K562 (cell line): Measurements from ENCODE around the gene DYNC1H1. TPM values are rescaled to one million over a fixed set of nuclear protein-coding genes. Genes with fewer than 3 reads are reported as not detected.

ENCODE experiments used
- ATAC-seq: fragments of 200-7000 bp; cut with Tn5 transposase; 3 replicates; pipeline ENCODE4 v1.9.1; 2020; ENCODE audit warnings: moderate library complexity
- BruUV-seq: library from RNA; stranded (reverse); fragments of 400-500 nt; replicated peaks from 2 replicates; lab custom pipeline; 2021; lab: Mats Ljungman, UMichigan
- CTCF ChIA-PET: fragments of 300-600 bp; formaldehyde crosslinking; extraction: SDS; loops from one replicate; lab custom pipeline; 2021; ENCODE audit warnings: low intra/inter-chr PET ratio; lab: Yijun Ruan, JAX
- POLR2A ChIA-PET: fragments of 300-600, 350-650 bp; sonication (Branson Sonifier 250); formaldehyde crosslinking; extraction: SDS; loops from one replicate; lab custom pipeline; 2021; ENCODE audit warnings: antibody characterized with exemption, inconsistent platforms; lab: Yijun Ruan, JAX
- DNase-seq, 4 experiments: peaks; one replicate each; pipeline versions ENCODE4 v3.0.0 to v3.0.0-alpha.2; 2011 to 2018; ENCODE audit warnings: low spot score in 3 of 4, mixed read lengths in 3 of 4; ENCODE audit errors: extremely low read depth in 1 of 4
- FAIRE-seq: peaks from 2 replicates; lab custom pipeline; 2011; peaks lifted over from hg19 to GRCh38; lab: Jason Lieb, UNC
- H2AFZ ChIP-seq: 2 replicates; pipeline ENCODE4 v1.6.0; 2011; ENCODE audit warnings: low read depth, low read length, control low read depth, inconsistent platforms
- H3K27ac ChIP-seq: fragments of 200-600 bp; 3 replicates; pipeline ENCODE4 v1.8.0; 2011; ENCODE audit warnings: low read depth, mild to moderate bottlenecking, control low read depth, inconsistent platforms, low read length, moderate library complexity, mixed read lengths; ENCODE audit errors: extremely low read depth
- H3K27me3 ChIP-seq, 2 experiments: fragments of 300-600 bp in 1 of 2; 2 replicates in 1 of 2; 3 replicates in 1 of 2; pipeline versions ENCODE4 v1.6.0 to v1.8.0; 2011; ENCODE audit warnings: inconsistent platforms in 2 of 2, low read length in 2 of 2, mild to moderate bottlenecking in 1 of 2, mixed read lengths in 1 of 2, moderate library complexity in 1 of 2; ENCODE audit not compliant: control insufficient read depth in 2 of 2, insufficient read depth in 2 of 2
- H3K36me3 ChIP-seq: fragments of 300-600 bp; 3 replicates; pipeline ENCODE4 v1.8.0; 2011; ENCODE audit warnings: mild to moderate bottlenecking, low read length, inconsistent platforms; ENCODE audit not compliant: control insufficient read depth, insufficient read depth
- H3K4me1 ChIP-seq, 2 experiments: fragments of 200-600 bp in 1 of 2; replicated peaks in 1 of 2; 2 replicates in 1 of 2; 3 replicates in 1 of 2; pipeline versions ENCODE4 v1.5.1 to v1.8.0; 2011; ENCODE audit warnings: inconsistent platforms in 2 of 2, low read length in 2 of 2, mild to moderate bottlenecking in 1 of 2, mixed read lengths in 1 of 2, moderate library complexity in 1 of 2; ENCODE audit not compliant: control insufficient read depth in 2 of 2, insufficient read depth in 2 of 2
- H3K4me2 ChIP-seq: 2 replicates; pipeline ENCODE4 v1.6.1; 2011; ENCODE audit warnings: low read length, control low read depth, inconsistent platforms, mixed read lengths; ENCODE audit not compliant: insufficient read depth
- H3K4me3 ChIP-seq: fragments of 200-600 bp; sonication (generic), shearing (Covaris generic); 2 replicates; pipeline ENCODE4 v1.5.1; 2016; ENCODE audit warnings: control low read depth, inconsistent platforms
- H3K79me2 ChIP-seq: fragments of 200-600 bp; 3 replicates; pipeline ENCODE4 v1.8.0; 2011; ENCODE audit warnings: low read length, inconsistent platforms; ENCODE audit not compliant: control insufficient read depth, insufficient read depth
- H3K9ac ChIP-seq, 2 experiments: 2 replicates each; pipeline versions ENCODE4 v1.6.0 to v1.6.1; 2011; ENCODE audit warnings: low read depth in 2 of 2, low read length in 2 of 2, control low read depth in 1 of 2, inconsistent platforms in 1 of 2, mild to moderate bottlenecking in 1 of 2, mixed read lengths in 1 of 2; ENCODE audit not compliant: insufficient read depth in 1 of 2
- H3K9me1 ChIP-seq: one replicate; pipeline ENCODE4 v1.6.0; 2011; ENCODE audit warnings: inconsistent platforms, mild to moderate bottlenecking, low read length, moderate library complexity; ENCODE audit not compliant: control insufficient read depth, insufficient read depth
- H3K9me3 ChIP-seq: replicated peaks from 2 replicates; pipeline ENCODE4 v1.5.1; 2011; ENCODE audit warnings: low read depth, low read length, inconsistent platforms; ENCODE audit not compliant: control insufficient read depth, insufficient read depth
- H4K20me1 ChIP-seq: replicated peaks from 2 replicates; pipeline ENCODE4 v1.6.1; 2011; ENCODE audit warnings: low read length, inconsistent platforms, mixed read lengths; ENCODE audit not compliant: control insufficient read depth, insufficient read depth
- NCOR1 ChIP-seq: fragments of 450-650 bp; IDR thresholded peaks from 2 replicates; pipeline ENCODE4 v1.6.1; 2016; ENCODE audit warnings: mild to moderate bottlenecking, moderate library complexity
- TAL1 ChIP-seq: fragments of 450-650 bp; IDR thresholded peaks from 2 replicates; pipeline ENCODE4 v1.6.1; 2016; ENCODE audit warnings: mild to moderate bottlenecking
- TCF3 ChIP-seq: sonication (generic); formaldehyde crosslinking; IDR thresholded peaks from 2 replicates; pipeline ENCODE4 v1.4.0; 2020; ENCODE audit warnings: mild to moderate bottlenecking, missing genetic modification reagents
- TEAD1 ChIP-seq, 2 experiments: fragments of 450-650 bp in 1 of 2; sonication (generic) in 1 of 2; formaldehyde crosslinking; IDR thresholded peaks; 2 replicates each; pipeline versions ENCODE4 v1.4.0 to v1.8.0; 2020 to 2022; ENCODE audit warnings: mild to moderate bottlenecking in 2 of 2, missing genetic modification reagents in 1 of 2
- U2AF1 ChIP-seq: fragments of 200-400 bp; formaldehyde crosslinking; optimal IDR thresholded peaks from 2 replicates; pipeline ENCODE3; 2017; ENCODE audit warnings: mild to moderate bottlenecking, low read depth, low read length, moderate library complexity
- ZNF124 ChIP-seq: sonication (generic); formaldehyde crosslinking; IDR thresholded peaks from 2 replicates; pipeline ENCODE4 v1.8.1; 2022; ENCODE audit warnings: missing genetic modification reagents
- ZNF217 ChIP-seq: sonication (generic); formaldehyde crosslinking; IDR thresholded peaks from 2 replicates; pipeline ENCODE4 v1.8.0; 2022; ENCODE audit warnings: mild to moderate bottlenecking, missing genetic modification reagents
- WGBS: fragments of 100-300 bp; shearing (Covaris generic); methylation state at CpG from one replicate; pipeline ENCODE4 v1.1.6; 2016; ENCODE audit warnings: low coverage, mixed read lengths; ENCODE audit not compliant: insufficient coverage; ENCODE audit errors: missing lambda C conversion rate; 5-methylcytosine and 5-hydroxymethylcytosine counted together
- in situ Hi-C: fragments of 300-500 bp; cut with MboI; formaldehyde crosslinking; loops from 4 replicates; pipeline ENCODE4 v1.15.0; 2018; ENCODE audit warnings: inconsistent platforms, mixed read lengths
- intact Hi-C: fragments of 100-400 bp; cut with micrococcal nuclease; formaldehyde crosslinking; loops from 2 replicates; pipeline ENCODE4 v1.14.2; 2022
- polyA plus RNA-seq, 8 experiments: library from polyadenylated mRNA; depleted of rRNA in 4 of 8; stranded (reverse) in 5 of 8; unstranded in 3 of 8; fragments of >200 nt; fragmentation: Nextera tagmentation in 2 of 8; fragmentation: Illumina TruSeq in 1 of 8; extraction: Ambion mirVana in 2 of 8; extraction: Trizol in 1 of 8; gene quantifications; 2 replicates each; pipeline versions ENCODE4 v1.2.1 to v1.2.3, GENCODE V29; 2011 to 2014; ENCODE audit warnings: inconsistent platforms in 1 of 8, missing spikeins in 1 of 8
- total RNA-seq, 7 experiments: library from RNA; depleted of rRNA in 6 of 7; stranded (reverse); fragments of >200 nt in 6 of 7; fragmentation: Illumina TruSeq in 2 of 7; extraction: Trizol in 2 of 7; gene quantifications; 2 replicates each; pipeline versions ENCODE4 v1.2.1 to v1.2.3, GENCODE V29; 2011 to 2021; ENCODE audit warnings: low replicate concordance in 1 of 7
- TF ChIP-seq, protein P1 (sequence below): fragments of 450-650 bp; IDR thresholded peaks from 2 replicates; pipeline ENCODE4 v1.6.1; 2016; ENCODE audit warnings: mild to moderate bottlenecking
- TF ChIP-seq, protein P2 (sequence below): sonication (generic); formaldehyde crosslinking; IDR thresholded peaks from 2 replicates; pipeline ENCODE4 v1.8.1; 2022; ENCODE audit warnings: missing genetic modification reagents
- TF ChIP-seq, protein P3 (sequence below): sonication (generic); formaldehyde crosslinking; IDR thresholded peaks from 2 replicates; pipeline ENCODE4 v1.9.0; 2022; ENCODE audit warnings: mild to moderate bottlenecking, missing genetic modification reagents

Gene DYNC1H1
- total and polyA plus RNA-seq, 9 of the 15 experiments (the other 6 are each of a cell fraction or from before 2014, with no cell fraction given): 31.9 to 335 (median 115) TPM

DNA sequence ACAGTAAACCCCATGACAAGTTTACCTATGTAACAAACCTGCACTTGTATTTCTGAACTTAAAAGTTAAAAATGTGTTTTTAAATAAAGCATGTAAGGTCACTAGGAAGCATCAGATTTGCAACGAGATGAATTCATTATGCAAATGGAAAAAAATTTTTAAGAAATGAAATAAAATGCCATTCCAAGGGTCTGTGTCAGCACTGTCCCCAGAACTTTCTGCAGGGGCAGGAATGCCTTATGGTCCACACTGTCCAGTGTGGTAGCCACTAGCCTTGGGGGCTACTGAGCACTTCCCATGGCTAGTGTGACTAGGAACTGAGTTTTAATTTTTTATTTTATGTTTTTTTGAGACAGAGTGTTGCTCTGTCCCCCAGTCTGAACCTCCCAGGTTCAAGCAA lies 73.3 kb downstream of the DYNC1H1 start (continued):
- TF ChIP-seq, protein P1, sequence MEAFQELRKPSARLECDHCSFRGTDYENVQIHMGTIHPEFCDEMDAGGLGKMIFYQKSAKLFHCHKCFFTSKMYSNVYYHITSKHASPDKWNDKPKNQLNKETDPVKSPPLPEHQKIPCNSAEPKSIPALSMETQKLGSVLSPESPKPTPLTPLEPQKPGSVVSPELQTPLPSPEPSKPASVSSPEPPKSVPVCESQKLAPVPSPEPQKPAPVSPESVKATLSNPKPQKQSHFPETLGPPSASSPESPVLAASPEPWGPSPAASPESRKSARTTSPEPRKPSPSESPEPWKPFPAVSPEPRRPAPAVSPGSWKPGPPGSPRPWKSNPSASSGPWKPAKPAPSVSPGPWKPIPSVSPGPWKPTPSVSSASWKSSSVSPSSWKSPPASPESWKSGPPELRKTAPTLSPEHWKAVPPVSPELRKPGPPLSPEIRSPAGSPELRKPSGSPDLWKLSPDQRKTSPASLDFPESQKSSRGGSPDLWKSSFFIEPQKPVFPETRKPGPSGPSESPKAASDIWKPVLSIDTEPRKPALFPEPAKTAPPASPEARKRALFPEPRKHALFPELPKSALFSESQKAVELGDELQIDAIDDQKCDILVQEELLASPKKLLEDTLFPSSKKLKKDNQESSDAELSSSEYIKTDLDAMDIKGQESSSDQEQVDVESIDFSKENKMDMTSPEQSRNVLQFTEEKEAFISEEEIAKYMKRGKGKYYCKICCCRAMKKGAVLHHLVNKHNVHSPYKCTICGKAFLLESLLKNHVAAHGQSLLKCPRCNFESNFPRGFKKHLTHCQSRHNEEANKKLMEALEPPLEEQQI: no peak
- TF ChIP-seq, protein P2, sequence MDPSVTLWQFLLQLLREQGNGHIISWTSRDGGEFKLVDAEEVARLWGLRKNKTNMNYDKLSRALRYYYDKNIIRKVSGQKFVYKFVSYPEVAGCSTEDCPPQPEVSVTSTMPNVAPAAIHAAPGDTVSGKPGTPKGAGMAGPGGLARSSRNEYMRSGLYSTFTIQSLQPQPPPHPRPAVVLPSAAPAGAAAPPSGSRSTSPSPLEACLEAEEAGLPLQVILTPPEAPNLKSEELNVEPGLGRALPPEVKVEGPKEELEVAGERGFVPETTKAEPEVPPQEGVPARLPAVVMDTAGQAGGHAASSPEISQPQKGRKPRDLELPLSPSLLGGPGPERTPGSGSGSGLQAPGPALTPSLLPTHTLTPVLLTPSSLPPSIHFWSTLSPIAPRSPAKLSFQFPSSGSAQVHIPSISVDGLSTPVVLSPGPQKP: no peak
- TF ChIP-seq ZNF217 (CRISPR knock-in tag) (no peak), TEAD1 (CRISPR knock-in tag; IDR thresholded peaks at IDR 0.05) (no peak)

DNA sequence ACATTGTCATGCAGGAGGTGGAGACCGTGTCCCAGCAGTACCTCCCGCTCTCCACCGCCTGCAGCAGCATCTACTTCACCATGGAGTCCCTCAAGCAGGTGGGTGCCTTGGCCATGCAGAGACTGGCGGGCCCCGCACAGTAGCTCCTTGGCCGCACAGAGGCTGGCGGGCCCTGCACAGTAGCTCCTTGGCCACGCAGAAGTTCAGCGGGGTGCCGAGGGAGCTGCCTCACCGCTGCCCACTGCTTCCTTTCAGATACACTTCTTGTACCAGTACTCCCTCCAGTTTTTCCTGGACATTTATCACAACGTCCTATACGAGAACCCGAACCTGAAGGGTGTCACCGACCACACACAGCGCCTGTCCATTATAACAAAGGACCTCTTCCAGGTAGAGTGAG lies 74.8 kb downstream of the DYNC1H1 start:
- Histone ChIP-seq H3K27ac (no peak overlapping the region), H3K36me3 (peaks cover 87% of the 10 kb centered on the region), H3K9me3 (no peaks in the 10 kb centered on the region), H3K9ac (no peak overlapping the region), H2AFZ (no peak overlapping the region), H3K79me2 (no peaks in the 10 kb centered on the region), H3K27me3 (no peaks in the 10 kb centered on the region), H3K4me2 (no peak overlapping the region), H3K9me1 (no peaks in the 10 kb centered on the region), H3K4me1 (no peaks in the 10 kb centered on the region), H4K20me1 (no peaks in the 10 kb centered on the region), H3K4me3 (no peak overlapping the region)
- BruUV-seq: no TSS peak
- ChIA-PET POLR2A (interaction anchor here (1.2 kb wide), 1 partner anchor 9 kb away, joined by 3 read pairs; no protein-coding TSS in a partner anchor), CTCF (no interaction called here)
- no peak for FAIRE-seq
- in situ Hi-C loops: no loop called here
- WGBS: 93% methylated on average over 9 of the region's 16 CpGs
- no peak for ATAC-seq
- no peak for TF ChIP-seq TCF3
- no peak for TF ChIP-seq NCOR1
- TF ChIP-seq, protein P3, sequence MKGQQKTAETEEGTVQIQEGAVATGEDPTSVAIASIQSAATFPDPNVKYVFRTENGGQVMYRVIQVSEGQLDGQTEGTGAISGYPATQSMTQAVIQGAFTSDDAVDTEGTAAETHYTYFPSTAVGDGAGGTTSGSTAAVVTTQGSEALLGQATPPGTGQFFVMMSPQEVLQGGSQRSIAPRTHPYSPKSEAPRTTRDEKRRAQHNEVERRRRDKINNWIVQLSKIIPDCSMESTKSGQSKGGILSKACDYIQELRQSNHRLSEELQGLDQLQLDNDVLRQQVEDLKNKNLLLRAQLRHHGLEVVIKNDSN: no peak
- TF ChIP-seq U2AF1: no peak
- no peak for TF ChIP-seq ZNF124 (CRISPR knock-in tag)
- no peak for TF ChIP-seq TAL1
- intact Hi-C loops: no loop called here
- DNase-seq: no peak
